ENCODE data around the gene NFASC. TPM values are rescaled to one million over a fixed set of nuclear protein-coding genes. Genes with fewer than 3 reads are reported as not detected.

The NFASC gene
- total and polyA plus RNA-seq, 4 donors, result 4.3 to 92.7 (median 32.8) TPM

DNA sequence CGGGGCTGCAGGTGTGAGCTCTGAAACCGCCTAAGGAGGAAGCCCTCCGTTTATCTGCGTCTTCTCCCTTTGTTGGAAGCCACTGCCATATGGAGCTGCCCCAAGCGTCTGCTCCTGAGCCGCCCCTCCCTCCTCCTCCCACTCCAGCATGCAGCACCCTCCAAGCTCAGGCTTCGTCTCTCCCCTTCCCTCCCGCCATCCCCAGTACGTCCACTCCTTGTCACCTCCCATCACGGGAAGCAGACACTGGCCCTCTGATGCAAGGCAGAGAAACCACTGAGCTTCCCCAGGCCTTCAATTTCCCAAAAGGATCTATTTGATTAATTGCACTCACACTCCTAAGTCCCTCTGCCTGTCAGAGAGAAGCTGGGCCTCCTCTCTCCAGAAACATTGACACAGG lies 52.5 kb downstream of the NFASC start:
- no peak for ATAC-seq (ENCODE audit: low FRiP score)
- intact Hi-C loops (cut with DNase I), result no loop called here
- WGBS, 2 donors, result 38 to 46% methylated on average over 10 of the region's 10 CpGs
- Histone ChIP-seq H3K4me1 (ENCODE audit: control insufficient read depth in 1 of 2, insufficient read depth in 2 of 2, low read length in 2 of 2) (no peaks in the 10 kb centered on the region), H3K27me3 (ENCODE audit: control insufficient read depth in 1 of 2, insufficient read depth in 2 of 2, low read length in 1 of 2) (no peaks in the 10 kb centered on the region), H3K9me3 (ENCODE audit: control insufficient read depth, low read length) (no peaks in the 10 kb centered on the region), H3K4me3 (ENCODE audit: low read length in 2 of 2) (no peak overlapping the region), H3K27ac (ENCODE audit: low read depth in 1 of 2, low read length in 2 of 2) (no peak overlapping the region), H3K36me3 (ENCODE audit: control insufficient read depth in 1 of 2, insufficient read depth in 2 of 2, low read length in 1 of 2) (no peaks in the 10 kb centered on the region)
- DNase-seq, result no peak

DNA sequence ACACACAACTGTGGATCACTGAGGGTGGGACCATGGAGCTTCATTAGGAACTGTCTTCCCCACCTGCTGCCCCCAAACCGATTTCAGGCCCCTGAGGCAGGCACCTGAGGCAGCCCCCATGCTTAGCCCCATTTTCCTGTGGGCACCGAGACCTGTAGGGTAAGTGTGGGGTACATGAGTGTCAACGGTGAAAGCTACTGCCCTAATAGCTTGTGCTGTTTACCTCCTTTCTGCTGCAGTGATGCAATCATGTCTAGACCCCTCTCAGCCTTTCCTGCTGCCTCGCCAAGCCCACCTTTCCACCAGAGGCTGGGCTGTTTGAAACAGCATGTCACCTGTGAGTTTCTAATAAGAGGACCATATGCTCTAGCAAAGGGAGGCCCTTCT lies 53.0 kb downstream of the NFASC start:
- no peak overlapping the region for H3K4me3 ChIP-seq (ENCODE audit: low read length in 2 of 2)
- H3K27ac ChIP-seq (ENCODE audit: low read depth in 1 of 2, low read length in 2 of 2), result no peak overlapping the region
- H3K36me3 ChIP-seq (ENCODE audit: control insufficient read depth in 1 of 2, insufficient read depth in 2 of 2, low read length in 1 of 2), result no peaks in the 10 kb centered on the region
- no peaks in the 10 kb centered on the region for H3K27me3 ChIP-seq (ENCODE audit: control insufficient read depth in 1 of 2, insufficient read depth in 2 of 2, low read length in 1 of 2)
- H3K4me1 ChIP-seq (ENCODE audit: control insufficient read depth in 1 of 2, insufficient read depth in 2 of 2, low read length in 2 of 2), result no peaks in the 10 kb centered on the region
- H3K9me3 ChIP-seq (ENCODE audit: control insufficient read depth, low read length), result no peaks in the 10 kb centered on the region
- DNase-seq, result no peak
- ATAC-seq (ENCODE audit: low FRiP score), result no peak
- intact Hi-C loops (cut with DNase I), result no loop called here
- WGBS, 2 donors, result 71 to 79% methylated on average over 4 of the region's 4 CpGs

DNA sequence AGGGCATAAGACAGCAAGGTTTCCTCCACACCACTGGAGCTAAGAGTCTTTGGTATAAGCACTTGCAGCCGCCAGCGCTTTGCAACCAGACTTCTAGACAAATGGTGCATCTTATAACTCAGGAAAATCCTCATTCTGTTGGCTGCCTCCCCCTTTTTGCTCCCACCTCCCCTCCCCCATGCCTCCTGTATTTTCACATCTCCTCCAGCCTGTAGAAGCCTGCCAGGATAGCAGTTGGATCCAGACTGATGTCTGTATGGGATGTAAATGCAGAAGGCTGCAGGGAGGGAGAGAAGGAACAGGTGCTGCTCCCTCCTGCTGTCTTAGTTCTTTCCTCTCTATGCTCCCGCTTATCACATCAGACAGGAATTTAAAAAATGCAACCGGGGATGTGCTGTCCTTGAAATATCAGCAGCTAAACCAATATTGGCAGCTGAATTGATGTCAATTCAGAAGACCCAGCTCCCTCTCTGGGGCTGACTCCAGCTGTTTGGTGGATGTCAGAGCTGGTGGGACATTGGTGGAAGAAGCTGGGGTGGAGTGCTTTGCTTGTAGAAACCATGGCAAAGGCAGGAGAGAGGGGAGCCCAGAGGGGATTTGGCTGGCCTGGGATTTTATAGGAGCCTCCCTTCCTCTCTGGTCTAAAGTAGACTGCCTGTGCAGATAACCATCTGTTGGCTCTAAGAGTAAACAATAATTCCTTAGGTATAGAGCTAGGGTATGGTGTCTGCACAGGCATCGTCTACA lies 53.5 kb downstream of the NFASC start:
- H3K4me3 ChIP-seq (ENCODE audit: low read length in 2 of 2), result no peak overlapping the region
- no peaks in the 10 kb centered on the region for H3K27me3 ChIP-seq (ENCODE audit: control insufficient read depth in 1 of 2, insufficient read depth in 2 of 2, low read length in 1 of 2)
- intact Hi-C loops (cut with DNase I), result no loop called here
- no peaks in the 10 kb centered on the region for H3K36me3 ChIP-seq (ENCODE audit: control insufficient read depth in 1 of 2, insufficient read depth in 2 of 2, low read length in 1 of 2)
- H3K9me3 ChIP-seq (ENCODE audit: control insufficient read depth, low read length), result no peaks in the 10 kb centered on the region
- no peak for DNase-seq
- no peak overlapping the region for H3K27ac ChIP-seq (ENCODE audit: low read depth in 1 of 2, low read length in 2 of 2)
- 44 to 59% methylated on average over 5 of the region's 5 CpGs for WGBS, 2 donors
- H3K4me1 ChIP-seq (ENCODE audit: control insufficient read depth in 1 of 2, insufficient read depth in 2 of 2, low read length in 2 of 2), result no peaks in the 10 kb centered on the region
- no peak for ATAC-seq (ENCODE audit: low FRiP score)

DNA sequence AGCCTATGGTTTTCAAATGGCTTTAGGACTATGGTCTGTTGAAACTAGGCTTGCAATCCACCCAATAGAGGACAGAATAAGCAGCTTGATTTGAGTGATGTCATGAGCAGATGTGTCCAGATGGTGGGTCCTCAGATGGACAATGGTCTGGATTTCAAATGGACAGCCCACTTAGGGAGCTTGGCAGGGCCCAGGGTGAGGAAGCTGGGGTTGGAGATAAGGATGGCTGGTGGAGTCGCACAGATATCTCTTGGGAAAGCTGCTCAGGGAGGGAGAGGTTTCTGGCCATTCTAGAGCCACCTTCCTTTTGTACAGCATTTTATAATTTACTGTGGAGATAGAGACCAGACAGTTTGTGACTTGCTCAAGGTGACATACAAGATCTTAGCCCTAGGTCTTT lies 55.0 kb downstream of the NFASC start:
- no peak overlapping the region for H3K27ac ChIP-seq (ENCODE audit: low read depth in 1 of 2, low read length in 2 of 2)
- no peaks in the 10 kb centered on the region for H3K36me3 ChIP-seq (ENCODE audit: control insufficient read depth in 1 of 2, insufficient read depth in 2 of 2, low read length in 1 of 2)
- ATAC-seq (ENCODE audit: low FRiP score) (no peak), DNase-seq (no peak)
- H3K4me1 ChIP-seq (ENCODE audit: control insufficient read depth in 1 of 2, insufficient read depth in 2 of 2, low read length in 2 of 2), result no peaks in the 10 kb centered on the region
- no peaks in the 10 kb centered on the region for H3K9me3 ChIP-seq (ENCODE audit: control insufficient read depth, low read length)
- WGBS, 2 donors, result 74 to 87% methylated on average over 1 of the region's 1 CpG
- intact Hi-C loops (cut with DNase I), result no loop called here
- no peaks in the 10 kb centered on the region for H3K27me3 ChIP-seq (ENCODE audit: control insufficient read depth in 1 of 2, insufficient read depth in 2 of 2, low read length in 1 of 2)
- no peak overlapping the region for H3K4me3 ChIP-seq (ENCODE audit: low read length in 2 of 2)

DNA sequence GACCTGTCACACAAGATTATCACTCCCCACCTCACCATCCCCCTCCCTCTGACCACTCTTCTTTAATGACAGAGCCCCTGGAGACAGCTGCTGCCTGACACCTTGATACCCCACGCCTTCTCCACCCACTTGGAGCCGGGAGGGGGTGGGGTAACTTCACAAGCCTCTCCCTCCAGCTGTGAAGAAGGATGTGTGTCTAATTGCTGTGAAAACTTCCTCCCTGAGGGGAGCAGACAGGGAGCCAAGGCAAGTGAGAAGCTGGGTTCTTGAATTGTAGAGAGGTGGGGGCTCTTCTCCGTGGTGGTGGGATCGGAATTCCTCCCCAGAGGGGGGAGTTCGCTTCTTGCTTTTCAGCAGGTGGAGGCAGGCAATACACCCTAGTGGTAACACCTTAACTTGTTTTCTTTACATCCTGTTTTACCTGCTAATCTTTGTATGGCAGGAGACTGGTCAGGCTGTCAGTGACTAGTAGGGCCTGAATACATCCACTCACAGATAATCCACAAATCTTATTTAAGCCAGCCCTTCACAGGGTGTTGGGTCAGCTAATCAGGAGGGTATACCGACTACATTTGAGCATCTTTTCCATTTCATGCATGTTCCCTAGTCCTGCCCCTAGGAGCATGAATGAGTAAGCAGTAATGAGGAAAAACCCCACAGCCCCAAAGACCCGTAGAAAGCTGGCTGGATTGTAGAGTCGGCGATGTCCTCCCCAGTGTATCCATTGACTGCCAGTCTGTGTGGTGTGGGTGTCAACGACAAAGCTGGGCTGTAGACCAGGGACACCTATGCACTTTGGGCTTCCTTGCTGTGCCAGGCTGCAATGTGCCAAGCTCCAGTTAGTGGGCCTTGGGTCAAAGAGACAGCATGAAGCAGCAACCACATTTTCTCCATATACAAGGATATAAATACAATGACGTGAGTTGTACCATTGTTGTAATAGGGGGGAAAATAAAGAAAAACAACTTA lies 57.3 kb downstream of the NFASC start:
- peak in 1 of 2 donors; percentile 52 for DNase-seq
- intact Hi-C loops (cut with DNase I), result no loop called here

DNA sequence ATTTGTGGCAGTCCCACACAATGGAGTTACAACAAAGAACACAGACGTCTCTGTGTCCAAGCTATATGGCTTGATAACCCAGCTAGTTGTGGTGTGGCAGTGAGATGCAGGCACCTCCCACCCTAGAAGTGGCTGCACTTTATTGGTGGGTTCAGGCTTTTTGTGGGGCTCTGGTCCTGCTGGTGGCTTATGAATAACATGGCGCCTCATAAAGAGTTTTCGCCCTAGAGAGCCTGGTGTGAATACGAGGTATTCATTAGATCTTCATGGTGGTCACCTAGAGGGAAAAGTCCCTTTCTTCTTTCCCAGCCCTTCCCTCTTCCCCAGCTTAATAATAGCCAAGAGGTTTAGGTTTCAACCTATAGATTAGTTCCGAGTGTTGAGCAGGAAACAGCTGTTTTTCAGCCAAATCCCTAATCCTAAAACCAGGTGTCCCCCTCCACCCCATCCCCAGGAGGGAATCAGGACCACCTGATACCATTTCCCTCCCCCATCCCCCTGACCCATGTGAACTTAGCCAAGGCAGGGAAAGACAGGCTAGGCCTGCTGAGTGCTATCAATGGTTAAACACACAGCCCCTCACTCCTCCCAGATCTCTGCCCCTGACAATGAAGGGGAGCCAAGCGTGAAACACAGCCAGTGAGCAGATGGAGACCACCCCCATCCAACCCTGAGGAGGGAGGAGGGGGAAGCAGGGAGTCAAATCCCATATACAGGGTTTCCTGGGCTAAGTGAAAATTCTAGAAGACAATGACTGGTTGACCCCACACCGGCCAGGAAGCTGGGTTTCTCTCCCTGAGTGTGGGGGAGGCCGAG lies 58.2 kb downstream of the NFASC start:
- 51 to 64% methylated on average over 8 of the region's 8 CpGs for WGBS, 2 donors
- intact Hi-C loops (cut with DNase I), result no loop called here
- Histone ChIP-seq H3K36me3 (ENCODE audit: control insufficient read depth in 1 of 2, insufficient read depth in 2 of 2, low read length in 1 of 2) (no peaks in the 10 kb centered on the region), H3K4me3 (ENCODE audit: low read length in 2 of 2) (no peak overlapping the region), H3K9me3 (ENCODE audit: control insufficient read depth, low read length) (no peaks in the 10 kb centered on the region), H3K27me3 (ENCODE audit: control insufficient read depth in 1 of 2, insufficient read depth in 2 of 2, low read length in 1 of 2) (no peaks in the 10 kb centered on the region), H3K4me1 (ENCODE audit: control insufficient read depth in 1 of 2, insufficient read depth in 2 of 2, low read length in 2 of 2) (no peaks in the 10 kb centered on the region), H3K27ac (ENCODE audit: low read depth in 1 of 2, low read length in 2 of 2) (no peak overlapping the region)
- ATAC-seq (ENCODE audit: low FRiP score) (no peak), DNase-seq (peak in 1 of 2 donors; percentile 26)

More for the DNA sequence above, 57.3 kb downstream of the NFASC start:
- H3K27ac ChIP-seq (ENCODE audit: low read depth in 1 of 2, low read length in 2 of 2), result no peak overlapping the region
- H3K4me1 ChIP-seq (ENCODE audit: control insufficient read depth in 1 of 2, insufficient read depth in 2 of 2, low read length in 2 of 2), result no peaks in the 10 kb centered on the region
- no peaks in the 10 kb centered on the region for H3K9me3 ChIP-seq (ENCODE audit: control insufficient read depth, low read length)
- no peaks in the 10 kb centered on the region for H3K27me3 ChIP-seq (ENCODE audit: control insufficient read depth in 1 of 2, insufficient read depth in 2 of 2, low read length in 1 of 2)
- H3K4me3 ChIP-seq (ENCODE audit: low read length in 2 of 2), result no peak overlapping the region
- H3K36me3 ChIP-seq (ENCODE audit: control insufficient read depth in 1 of 2, insufficient read depth in 2 of 2, low read length in 1 of 2), result no peaks in the 10 kb centered on the region
- 42 to 56% methylated on average over 11 of the region's 11 CpGs for WGBS, 2 donors
- no peak for ATAC-seq (ENCODE audit: low FRiP score)

DNA sequence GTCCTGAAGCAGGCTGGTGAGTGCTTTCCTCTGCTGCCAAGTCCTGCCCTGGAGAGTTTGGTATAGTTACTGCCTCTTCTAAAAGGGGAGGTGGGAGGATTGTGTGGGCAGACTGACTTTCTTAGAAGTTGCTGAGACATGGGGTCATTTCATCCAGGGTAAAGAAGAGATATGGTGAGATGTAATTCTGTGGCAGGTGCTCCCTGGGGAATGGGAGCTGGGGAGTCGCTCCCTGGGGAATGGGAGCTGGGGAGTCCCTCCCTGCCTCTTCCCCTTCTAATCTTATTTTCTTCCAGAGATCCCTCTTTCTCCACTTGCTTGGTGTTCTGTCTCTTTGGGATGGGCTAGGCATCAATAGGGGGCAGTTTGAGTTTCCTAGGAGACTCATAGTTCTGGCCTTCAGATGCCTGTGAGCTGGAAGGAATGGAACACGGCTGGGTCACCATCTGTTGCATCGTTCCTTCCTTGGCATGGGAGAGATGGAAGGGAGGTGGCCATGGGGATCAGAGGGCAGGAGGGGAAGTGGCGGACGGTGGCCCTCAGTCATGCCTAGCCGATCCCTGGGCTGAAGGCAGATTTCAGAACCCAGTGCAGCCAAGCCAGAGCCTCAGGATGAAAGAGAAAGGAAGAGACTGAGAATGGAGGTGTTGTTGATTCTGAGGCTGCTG lies 59.0 kb downstream of the NFASC start:
- WGBS, 2 donors, result 71 to 78% methylated on average over 6 of the region's 6 CpGs
- ATAC-seq (ENCODE audit: low FRiP score) (no peak), DNase-seq (peak in 1 of 2 donors; percentile 11)
- no peak overlapping the region for H3K4me3 ChIP-seq (ENCODE audit: low read length in 2 of 2)
- no peaks in the 10 kb centered on the region for H3K9me3 ChIP-seq (ENCODE audit: control insufficient read depth, low read length)
- H3K27ac ChIP-seq (ENCODE audit: low read depth in 1 of 2, low read length in 2 of 2), result no peak overlapping the region
- H3K4me1 ChIP-seq (ENCODE audit: control insufficient read depth in 1 of 2, insufficient read depth in 2 of 2, low read length in 2 of 2), result no peaks in the 10 kb centered on the region
- H3K27me3 ChIP-seq (ENCODE audit: control insufficient read depth in 1 of 2, insufficient read depth in 2 of 2, low read length in 1 of 2), result no peaks in the 10 kb centered on the region
- intact Hi-C loops (cut with DNase I), result no loop called here
- no peaks in the 10 kb centered on the region for H3K36me3 ChIP-seq (ENCODE audit: control insufficient read depth in 1 of 2, insufficient read depth in 2 of 2, low read length in 1 of 2)

DNA sequence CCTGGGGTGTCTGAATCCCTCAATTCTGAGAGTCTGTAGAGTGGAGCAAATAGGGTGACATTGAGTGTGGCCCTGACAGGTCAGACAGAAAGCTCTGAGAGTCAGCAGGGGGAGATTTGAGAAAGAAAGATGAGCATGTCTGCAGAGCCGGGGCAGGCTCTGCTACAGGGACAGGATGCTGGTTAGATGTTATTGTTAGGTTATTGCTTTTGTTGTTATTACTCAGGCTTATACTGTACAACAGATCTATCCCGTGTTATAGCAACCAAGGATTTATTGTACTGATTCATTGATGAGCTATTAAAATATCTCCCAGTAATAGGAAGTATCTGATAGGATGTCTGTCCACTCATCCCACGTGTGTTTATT lies 59.5 kb downstream of the NFASC start:
- H3K27me3 ChIP-seq (ENCODE audit: control insufficient read depth in 1 of 2, insufficient read depth in 2 of 2, low read length in 1 of 2), result no peaks in the 10 kb centered on the region
- H3K4me1 ChIP-seq (ENCODE audit: control insufficient read depth in 1 of 2, insufficient read depth in 2 of 2, low read length in 2 of 2), result no peaks in the 10 kb centered on the region
- ATAC-seq (ENCODE audit: low FRiP score) (no peak), DNase-seq (no peak)
- no peak overlapping the region for H3K4me3 ChIP-seq (ENCODE audit: low read length in 2 of 2)
- WGBS, 2 donors, result 83 to 87% methylated on average over 3 of the region's 3 CpGs
- intact Hi-C loops (cut with DNase I), result no loop called here
- H3K27ac ChIP-seq (ENCODE audit: low read depth in 1 of 2, low read length in 2 of 2), result no peak overlapping the region
- no peaks in the 10 kb centered on the region for H3K9me3 ChIP-seq (ENCODE audit: control insufficient read depth, low read length)
- H3K36me3 ChIP-seq (ENCODE audit: control insufficient read depth in 1 of 2, insufficient read depth in 2 of 2, low read length in 1 of 2), result no peaks in the 10 kb centered on the region

Data from aorta (tissue), 5 donors.